Mesothelial cell of epicardium (in vitro differentiated cells): Measurements from ENCODE around the gene CDH20. TPM values are rescaled to one million over a fixed set of nuclear protein-coding genes. Genes with fewer than 3 reads are reported as not detected.

Experiments
- DNase-seq, 2 experiments: peaks; one replicate each; pipeline ENCODE4 v3.0.0; 2021; ENCODE audit warnings: low spot score in 2 of 2; ENCODE audit not compliant: unreplicated experiment in 2 of 2
- H3K27ac Mint-ChIP-seq: 2 replicates; pipeline ENCODE4 v1.8.0; 2021; ENCODE audit warnings: mixed read lengths
- H3K27me3 Mint-ChIP-seq: 2 replicates; pipeline ENCODE4 v1.8.0; 2021; ENCODE audit warnings: low read depth, mixed read lengths
- H3K36me3 Mint-ChIP-seq: 2 replicates; pipeline ENCODE4 v1.8.0; 2021; ENCODE audit warnings: mixed read lengths
- H3K4me1 Mint-ChIP-seq: 2 replicates; pipeline ENCODE4 v1.8.0; 2021; ENCODE audit warnings: mixed read lengths
- H3K4me3 Mint-ChIP-seq: 2 replicates; pipeline ENCODE4 v1.8.0; 2021; ENCODE audit warnings: mild to moderate bottlenecking, moderate library complexity, mixed read lengths
- H3K9me3 Mint-ChIP-seq: 2 replicates; pipeline ENCODE4 v1.8.0; 2021; ENCODE audit warnings: mixed read lengths
- CTCF ChIP-seq: fragments of 200-600 bp; sonication (generic); IDR thresholded peaks from one replicate; pipeline ENCODE4 v1.5.0; 2021; ENCODE audit warnings: antibody characterized with exemption; ENCODE audit not compliant: unreplicated experiment
- total RNA-seq: library from RNA; stranded (reverse); gene quantifications from 3 replicates; pipeline ENCODE4 v1.2.1, GENCODE V29; 2021

Gene CDH20
- total RNA-seq, 1 donor from 2014 or later: 0.89 TPM

GRCh38 chr18:61572084-61572655 lies 238.9 kb downstream of the CDH20 start:
- H3K27me3 Mint-ChIP-seq: no peaks in the 10 kb centered on the region
- peaks cover 6% of the 10 kb centered on the region for H3K36me3 Mint-ChIP-seq
- H3K27ac Mint-ChIP-seq: no peak overlapping the region
- H3K9me3 Mint-ChIP-seq: peaks cover 25% of the 10 kb centered on the region
- H3K4me1 Mint-ChIP-seq: no peaks in the 10 kb centered on the region
- no peak for DNase-seq
- no peak overlapping the region for H3K4me3 Mint-ChIP-seq
- no peak for TF ChIP-seq CTCF

GRCh38 chr18:61572871-61573270 lies 239.6 kb downstream of the CDH20 start:
- DNase-seq: no peak
- Mint-ChIP-seq H3K4me1 (no peaks in the 10 kb centered on the region), H3K9me3 (peaks cover 18% of the 10 kb centered on the region), H3K27ac (no peak overlapping the region), H3K36me3 (peaks cover 6% of the 10 kb centered on the region), H3K4me3 (no peak overlapping the region), H3K27me3 (no peaks in the 10 kb centered on the region)
- no peak for TF ChIP-seq CTCF

GRCh38 chr18:61574665-61575064 lies 241.4 kb downstream of the CDH20 start:
- Mint-ChIP-seq H3K4me1 (no peaks in the 10 kb centered on the region), H3K27ac (no peak overlapping the region), H3K27me3 (no peaks in the 10 kb centered on the region), H3K9me3 (peaks cover 10% of the 10 kb centered on the region), H3K4me3 (no peak overlapping the region), H3K36me3 (no peaks in the 10 kb centered on the region)
- DNase-seq: no peak
- no peak for TF ChIP-seq CTCF

GRCh38 chr18:61575419-61575818 lies 242.2 kb downstream of the CDH20 start:
- no peaks in the 10 kb centered on the region for H3K4me1 Mint-ChIP-seq
- no peaks in the 10 kb centered on the region for H3K36me3 Mint-ChIP-seq
- H3K4me3 Mint-ChIP-seq: no peak overlapping the region
- no peak overlapping the region for H3K27ac Mint-ChIP-seq
- no peak for DNase-seq
- no peaks in the 10 kb centered on the region for H3K27me3 Mint-ChIP-seq
- H3K9me3 Mint-ChIP-seq: peaks cover 10% of the 10 kb centered on the region
- TF ChIP-seq CTCF: no peak

GRCh38 chr18:61578846-61579245 lies 245.6 kb downstream of the CDH20 start:
- H3K4me1 Mint-ChIP-seq: peaks cover 12% of the 10 kb centered on the region
- TF ChIP-seq CTCF: no peak
- DNase-seq: no peak
- no peak overlapping the region for H3K27ac Mint-ChIP-seq
- peaks cover 11% of the 10 kb centered on the region for H3K27me3 Mint-ChIP-seq
- H3K9me3 Mint-ChIP-seq: no peaks in the 10 kb centered on the region
- no peaks in the 10 kb centered on the region for H3K36me3 Mint-ChIP-seq
- H3K4me3 Mint-ChIP-seq: no peak overlapping the region

- Mint-ChIP-seq H3K9me3 (no peaks in the 10 kb centered on the region), H3K27ac (no peak overlapping the region), H3K27me3 (peaks cover 11% of the 10 kb centered on the region), H3K36me3 (no peaks in the 10 kb centered on the region), H3K4me3 (no peak overlapping the region), H3K4me1 (peaks cover 12% of the 10 kb centered on the region)
- no peak for TF ChIP-seq CTCF
- DNase-seq: no peak
Observed at GRCh38 chr18:61579581-61579980, 246.4 kb downstream of the CDH20 start.
